NCI-H1105 (cell line): ENCODE data around the gene GATAD2A.

Experiments used
- DNase-seq: peaks from one replicate; lab custom pipeline; 2025; lab: John Stamatoyannopoulos, UW

The GATAD2A gene

DNA sequence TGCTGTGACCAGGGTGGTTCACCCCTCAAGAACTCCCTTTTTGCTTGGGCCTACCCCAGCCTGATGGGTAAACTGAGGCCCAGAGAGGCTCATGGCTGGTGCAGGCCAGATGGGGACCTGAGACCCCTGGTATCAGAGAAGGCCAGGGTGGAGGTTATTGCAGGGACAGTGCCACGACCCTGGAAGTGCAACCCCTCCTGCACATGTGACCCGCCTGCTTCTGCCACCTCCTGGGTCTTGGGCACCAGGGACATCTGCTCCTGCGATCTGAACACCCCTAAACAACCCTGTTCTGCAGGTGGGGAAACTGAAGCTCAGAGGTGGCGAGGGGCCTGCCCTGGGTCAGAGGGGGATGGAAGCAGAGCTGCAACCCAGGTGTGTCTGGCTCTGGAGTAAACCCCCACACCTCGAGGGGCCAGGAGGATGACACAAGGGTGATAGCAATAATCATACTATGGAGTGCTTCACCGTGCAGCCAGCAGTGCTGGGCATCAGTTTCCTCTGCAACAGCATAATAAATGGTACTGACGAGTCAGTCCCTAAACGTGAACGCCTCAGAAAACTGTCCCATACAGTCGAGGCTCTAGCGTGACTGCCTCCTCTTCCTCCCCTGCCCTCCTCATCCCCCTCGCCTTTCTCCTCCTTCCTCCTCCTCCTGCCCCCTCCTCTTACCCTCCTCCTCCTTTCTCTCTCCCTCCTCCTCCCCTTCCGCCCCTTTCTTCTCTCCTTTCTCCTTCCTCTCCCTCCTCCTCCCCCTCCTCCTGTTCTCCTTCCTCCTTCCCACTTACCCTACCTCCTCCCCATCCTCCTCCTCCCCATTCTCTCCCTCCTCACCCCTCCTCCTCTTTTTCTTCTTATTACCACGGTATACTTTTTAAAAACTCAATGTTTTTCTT, 127.6 kb downstream of the GATAD2A start:
- no peak for DNase-seq

DNA sequence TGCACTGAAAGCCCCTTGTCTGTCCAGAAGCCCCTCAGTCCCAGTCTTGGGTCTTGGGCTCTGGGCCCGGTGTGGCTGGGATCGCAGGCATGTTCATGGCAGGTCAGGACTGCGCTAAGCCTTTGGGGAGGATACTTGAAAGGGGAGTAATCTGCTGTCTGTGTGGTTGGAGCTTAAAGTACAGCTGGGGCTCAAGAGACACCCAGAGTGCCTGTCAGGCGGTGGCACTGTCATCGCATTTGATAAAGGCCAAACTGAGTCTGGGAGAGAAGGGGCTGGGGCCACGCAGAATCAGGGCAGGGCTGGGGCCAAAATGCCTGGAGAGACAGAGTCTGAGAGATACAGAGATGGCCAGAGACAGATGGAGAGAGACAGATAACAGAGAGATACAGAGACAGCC, 128.4 kb downstream of the GATAD2A start:
- DNase-seq = no peak

DNA sequence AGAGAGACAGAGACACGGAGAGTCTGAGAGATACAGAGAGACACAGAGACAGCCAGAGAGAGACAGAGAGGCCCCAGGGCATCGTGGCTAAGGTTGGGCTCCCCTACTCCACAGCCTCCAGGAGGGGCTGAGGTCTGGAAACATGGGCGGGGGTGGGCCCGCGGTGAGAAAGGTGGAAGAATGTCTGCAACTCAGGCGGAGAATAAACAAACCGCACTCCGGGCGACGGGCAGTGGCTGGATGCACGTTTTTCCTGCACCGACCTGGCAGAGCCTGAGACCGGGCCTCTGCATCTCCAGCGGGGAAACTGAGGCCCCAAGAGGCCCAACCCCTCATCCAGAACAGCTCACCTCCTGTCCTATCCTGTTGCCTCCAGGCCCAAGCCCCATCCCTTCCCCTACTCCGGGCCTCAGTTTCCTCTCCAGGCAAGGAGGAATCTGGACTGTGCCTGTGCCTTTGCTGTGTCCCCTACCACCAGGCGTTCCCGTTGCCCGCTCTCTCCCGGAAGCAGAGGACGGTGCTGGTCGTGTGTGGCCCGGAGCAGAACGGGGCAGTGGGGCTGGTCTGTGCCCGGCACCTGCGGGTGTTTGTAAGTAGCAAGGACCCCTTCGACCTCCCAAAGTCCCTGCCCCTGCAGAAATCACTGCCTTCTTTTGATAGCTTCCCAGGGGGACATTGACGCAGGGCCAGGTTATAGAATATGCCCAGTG, 129.2 kb downstream of the GATAD2A start:
- DNase-seq = no peak

GRCh38 chr19:19535311-19536191, 130.1 kb downstream of the GATAD2A start:
- DNase-seq = no peak

DNA sequence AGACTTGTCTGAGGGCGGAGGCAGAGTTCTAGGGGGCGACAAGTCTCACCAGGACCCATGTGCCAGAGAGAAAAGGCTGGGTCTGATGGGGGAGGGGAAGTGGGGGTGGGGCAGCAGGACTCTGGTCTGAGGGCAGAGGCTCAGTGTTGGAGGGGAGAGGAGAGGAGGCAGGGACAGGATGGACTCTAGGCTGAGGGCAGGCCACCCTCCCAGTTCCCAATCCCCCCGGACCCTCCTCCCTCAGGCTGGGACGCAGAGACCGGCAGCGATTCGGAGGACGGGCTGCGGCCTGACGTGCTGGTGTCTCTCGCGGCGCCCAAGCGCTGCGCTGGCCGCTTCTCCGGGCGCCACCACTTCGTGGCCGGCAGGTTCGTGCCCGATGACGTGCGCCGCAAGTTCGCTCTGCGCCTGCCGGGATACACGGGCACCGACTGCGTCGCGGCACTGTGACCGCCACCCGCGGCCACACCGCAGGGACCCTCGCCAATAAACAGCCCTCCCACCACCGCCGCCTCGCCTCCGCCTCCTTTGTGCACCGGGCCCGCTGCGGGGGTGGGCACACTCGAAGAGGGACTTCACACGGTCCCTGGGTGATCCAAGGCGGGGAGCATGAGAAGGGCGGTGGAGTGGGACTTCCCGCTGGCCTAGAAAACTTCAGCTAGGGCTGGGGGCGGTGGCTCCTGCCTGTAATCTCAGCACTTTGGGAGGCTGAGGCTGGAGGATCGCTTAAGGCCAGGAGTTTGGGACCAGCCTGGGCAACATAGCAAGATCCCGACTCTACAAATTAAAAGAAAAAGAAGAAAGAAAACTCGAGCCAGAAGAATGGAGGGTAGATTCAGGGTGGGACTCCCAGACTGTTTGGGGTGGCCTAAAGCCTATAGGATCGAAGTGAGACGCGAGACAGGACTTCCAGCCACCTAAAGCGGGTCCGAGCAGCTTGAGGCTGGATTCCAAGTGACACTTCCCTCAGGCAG, 131.9 kb downstream of the GATAD2A start:
- no peak for DNase-seq

DNA sequence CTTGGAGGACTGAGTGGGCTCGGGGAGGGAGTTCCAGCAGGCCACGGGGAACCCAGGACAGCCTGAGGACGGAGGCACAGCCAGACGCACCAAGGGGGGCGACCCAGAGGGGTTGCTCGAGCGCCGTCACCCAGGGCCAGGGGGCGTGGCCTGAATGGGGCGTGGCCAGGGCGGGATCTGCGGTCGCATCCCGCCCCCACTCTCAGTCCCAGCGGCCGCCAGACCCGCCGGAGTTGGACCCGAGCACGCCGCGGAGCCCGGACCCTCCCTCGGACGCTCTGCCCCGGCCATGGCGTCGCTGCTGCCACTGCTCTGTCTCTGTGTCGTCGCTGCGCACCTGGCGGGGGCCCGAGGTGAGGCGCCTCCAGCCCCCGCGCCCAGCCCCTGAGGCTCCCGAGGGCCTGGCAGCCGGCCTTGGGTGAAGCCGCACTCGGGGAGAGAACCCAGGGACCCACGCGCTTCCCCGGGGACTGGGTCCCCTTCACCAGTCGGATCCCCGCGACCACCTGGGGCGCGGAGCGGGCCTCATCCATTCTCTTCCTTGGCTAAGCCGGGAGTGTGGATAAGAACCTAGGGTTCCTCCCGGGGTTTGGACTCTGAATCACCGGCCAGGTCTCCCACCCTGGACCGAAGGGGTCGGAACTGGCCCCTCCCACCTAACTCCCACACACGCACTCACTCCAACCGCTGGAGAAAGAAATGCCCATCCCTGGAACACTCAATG, 132.7 kb downstream of the GATAD2A start, which contains the start of gene CILP2:
Gene CILP2 (plus strand): TSS at position 205 of the 724 bp plus-strand sequence. CDS start 85 bp downstream, at position 290.
- DNase-seq = peak; percentile 67

DNA sequence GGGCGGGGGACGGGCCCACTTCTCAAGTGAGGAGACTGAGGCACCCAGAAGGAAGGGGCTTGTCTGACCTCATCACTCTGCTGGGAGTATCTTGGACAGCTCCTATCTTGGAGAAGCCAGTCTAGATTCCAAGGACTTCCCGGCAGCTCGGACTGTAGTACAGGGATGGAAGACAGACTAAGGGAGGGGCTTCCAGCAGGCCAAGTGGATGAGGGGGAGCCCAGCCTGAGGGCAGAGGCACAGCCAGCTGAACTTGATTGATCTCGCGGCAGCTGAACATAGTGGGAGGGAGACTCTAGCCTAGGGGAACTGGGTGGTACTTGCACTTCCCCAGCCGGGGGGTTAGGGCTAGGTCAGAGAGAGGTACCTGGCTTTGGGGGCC, 133.3 kb downstream of the GATAD2A start:
- no peak for DNase-seq

DNA sequence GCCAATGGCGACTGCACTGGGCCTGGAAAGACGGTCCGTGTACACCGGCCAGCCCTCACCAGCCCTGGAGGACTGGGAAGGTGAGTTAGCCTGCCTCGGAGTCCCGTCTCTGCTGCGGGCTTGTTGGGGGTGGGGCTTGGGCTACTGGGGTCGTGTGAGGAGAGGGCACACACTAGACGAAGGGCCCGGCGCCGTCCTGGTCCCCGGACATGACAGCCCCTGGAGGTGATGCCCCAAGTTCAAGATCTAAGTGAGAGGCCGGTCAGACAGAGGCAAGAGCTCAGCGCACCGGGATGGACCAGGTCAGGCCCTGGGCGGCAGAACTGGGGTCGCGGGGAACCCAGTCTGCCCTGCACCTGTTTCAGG, 134.2 kb downstream of the GATAD2A start:
- DNase-seq = no peak

DNA sequence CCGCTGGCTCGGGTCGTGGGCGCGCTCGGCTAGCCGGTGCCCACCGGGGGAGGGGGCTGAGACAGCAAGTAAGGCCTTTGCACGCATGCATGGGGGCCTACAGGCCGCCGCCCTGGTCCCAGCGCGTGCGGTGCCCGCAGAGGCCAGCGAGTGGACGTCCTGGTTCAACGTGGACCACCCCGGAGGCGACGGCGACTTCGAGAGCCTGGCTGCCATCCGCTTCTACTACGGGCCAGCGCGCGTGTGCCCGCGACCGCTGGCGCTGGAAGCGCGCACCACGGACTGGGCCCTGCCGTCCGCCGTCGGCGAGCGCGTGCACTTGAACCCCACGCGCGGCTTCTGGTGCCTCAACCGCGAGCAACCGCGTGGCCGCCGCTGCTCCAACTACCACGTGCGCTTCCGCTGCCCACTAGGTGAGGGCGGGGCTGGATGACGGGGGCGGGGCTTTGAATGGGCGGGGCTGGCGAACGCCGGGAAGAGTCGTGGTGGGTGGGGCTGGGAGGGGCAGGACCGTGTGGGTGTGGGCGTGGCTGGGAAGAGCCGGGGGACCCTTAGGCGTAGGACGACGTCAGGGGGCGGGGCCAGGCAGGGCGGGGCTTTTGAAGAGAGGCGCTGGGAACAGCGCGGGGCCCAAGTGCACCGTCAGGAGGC, 134.7 kb downstream of the GATAD2A start:
- DNase-seq = no peak

GRCh38 chr19:19540715-19541515, 135.4 kb downstream of the GATAD2A start:
- no peak for DNase-seq

DNA sequence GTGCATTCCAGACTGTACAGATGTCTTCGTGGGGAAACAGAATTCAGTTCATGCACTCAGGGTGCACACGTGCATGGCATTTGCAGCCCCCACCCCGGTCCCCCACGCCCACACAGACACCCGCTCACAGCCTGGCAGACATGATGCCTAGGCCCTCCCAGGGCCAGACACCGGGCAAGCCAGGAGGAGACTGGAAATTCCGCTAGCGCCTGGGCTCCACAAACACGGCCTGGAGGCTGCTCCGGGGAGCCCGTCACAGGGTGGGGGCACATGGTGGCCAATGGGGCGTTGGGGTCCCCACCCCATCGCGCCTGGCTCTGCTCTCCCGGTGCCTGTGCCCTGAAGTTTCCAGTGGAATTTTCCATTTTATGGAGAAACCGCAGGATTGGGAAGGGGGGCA, 136.1 kb downstream of the GATAD2A start:
- DNase-seq = no peak

- DNase-seq = no peak
Observed at GRCh38 chr19:19542507-19542906, 137.0 kb downstream of the GATAD2A start.

DNA sequence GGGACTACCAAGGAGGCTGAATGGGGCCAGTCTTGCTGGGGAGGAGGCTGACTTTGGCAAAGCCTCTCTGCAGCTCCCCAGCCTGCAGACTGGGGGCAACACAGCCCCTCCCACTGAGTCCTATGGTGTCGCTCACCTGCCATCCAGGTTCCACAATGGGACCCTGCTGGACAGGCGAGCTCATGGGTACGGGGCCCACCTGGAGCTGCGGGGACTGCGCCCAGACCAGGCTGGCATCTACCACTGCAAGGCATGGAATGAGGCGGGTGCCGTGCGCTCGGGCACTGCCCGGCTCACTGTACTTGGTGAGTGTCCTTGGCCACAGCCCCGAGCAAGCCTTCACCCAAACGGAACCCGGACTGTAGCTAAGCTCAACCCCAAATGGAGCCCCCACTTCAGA, 137.6 kb downstream of the GATAD2A start:
- no peak for DNase-seq

GRCh38 chr19:19543640-19544039, 138.2 kb downstream of the GATAD2A start:
- no peak for DNase-seq

DNA sequence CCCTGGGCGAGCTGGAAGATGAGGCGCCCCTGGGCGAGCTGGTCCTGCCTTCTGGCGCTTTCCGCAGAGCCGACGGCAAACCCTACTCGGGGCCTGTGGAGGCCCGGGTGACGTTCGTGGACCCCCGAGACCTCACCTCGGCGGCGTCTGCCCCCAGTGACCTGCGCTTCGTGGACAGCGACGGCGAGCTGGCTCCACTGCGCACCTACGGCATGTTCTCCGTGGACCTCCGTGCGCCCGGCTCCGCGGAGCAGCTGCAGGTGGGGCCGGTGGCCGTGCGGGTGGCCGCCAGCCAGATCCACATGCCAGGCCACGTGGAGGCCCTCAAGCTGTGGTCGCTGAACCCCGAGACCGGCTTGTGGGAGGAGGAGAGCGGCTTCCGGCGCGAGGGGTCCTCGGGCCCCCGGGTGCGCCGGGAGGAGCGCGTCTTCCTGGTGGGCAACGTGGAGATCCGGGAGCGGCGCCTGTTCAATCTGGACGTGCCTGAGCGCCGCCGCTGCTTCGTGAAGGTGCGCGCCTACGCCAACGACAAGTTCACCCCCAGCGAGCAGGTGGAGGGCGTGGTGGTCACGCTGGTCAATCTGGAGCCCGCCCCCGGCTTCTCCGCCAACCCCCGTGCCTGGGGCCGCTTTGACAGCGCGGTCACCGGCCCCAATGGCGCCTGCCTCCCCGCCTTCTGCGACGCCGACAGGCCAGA, 138.9 kb downstream of the GATAD2A start:
- no peak for DNase-seq

GRCh38 chr19:19544954-19545591, 139.6 kb downstream of the GATAD2A start:
- DNase-seq = no peak

- no peak for DNase-seq
Observed at GRCh38 chr19:19545707-19546106, 140.2 kb downstream of the GATAD2A start.

GRCh38 chr19:19546751-19547162, 141.3 kb downstream of the GATAD2A start:
- DNase-seq = no peak
